ENCODE measurements around the gene CMTM6.
"Not testable (repeated sequence)": the region's sequence is repeated elsewhere in the genome, so short reads cannot be mapped to it uniquely, and the experiment has no call there.

The CMTM6 gene

GRCh38 chr3:32448686-32449474, 53.8 kb downstream of the CMTM6 start:
- no peak for DNase-seq (ENCODE audit: low read depth)
- TF ChIP-seq, protein P1, sequence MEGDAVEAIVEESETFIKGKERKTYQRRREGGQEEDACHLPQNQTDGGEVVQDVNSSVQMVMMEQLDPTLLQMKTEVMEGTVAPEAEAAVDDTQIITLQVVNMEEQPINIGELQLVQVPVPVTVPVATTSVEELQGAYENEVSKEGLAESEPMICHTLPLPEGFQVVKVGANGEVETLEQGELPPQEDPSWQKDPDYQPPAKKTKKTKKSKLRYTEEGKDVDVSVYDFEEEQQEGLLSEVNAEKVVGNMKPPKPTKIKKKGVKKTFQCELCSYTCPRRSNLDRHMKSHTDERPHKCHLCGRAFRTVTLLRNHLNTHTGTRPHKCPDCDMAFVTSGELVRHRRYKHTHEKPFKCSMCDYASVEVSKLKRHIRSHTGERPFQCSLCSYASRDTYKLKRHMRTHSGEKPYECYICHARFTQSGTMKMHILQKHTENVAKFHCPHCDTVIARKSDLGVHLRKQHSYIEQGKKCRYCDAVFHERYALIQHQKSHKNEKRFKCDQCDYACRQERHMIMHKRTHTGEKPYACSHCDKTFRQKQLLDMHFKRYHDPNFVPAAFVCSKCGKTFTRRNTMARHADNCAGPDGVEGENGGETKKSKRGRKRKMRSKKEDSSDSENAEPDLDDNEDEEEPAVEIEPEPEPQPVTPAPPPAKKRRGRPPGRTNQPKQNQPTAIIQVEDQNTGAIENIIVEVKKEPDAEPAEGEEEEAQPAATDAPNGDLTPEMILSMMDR (conservative IDR thresholded peaks at IDR 0.05; ENCODE audit: control insufficient read depth, insufficient read depth, low read depth, low read length): no peak

GRCh38 chr3:32447865-32448400, 54.7 kb downstream of the CMTM6 start:
- TF ChIP-seq, protein P1 (conservative IDR thresholded peaks at IDR 0.05; ENCODE audit: control insufficient read depth, insufficient read depth, low read depth, low read length): no peak
- no peak overlapping the region for H3K4me3 ChIP-seq (ENCODE audit: control insufficient read depth, low read depth, low read length)
- no peak for DNase-seq (ENCODE audit: low read depth)

More at GRCh38 chr3:32448686-32449474, 53.8 kb downstream of the CMTM6 start:
- no peak overlapping the region for H3K4me3 ChIP-seq (ENCODE audit: control insufficient read depth, low read depth, low read length)

DNA sequence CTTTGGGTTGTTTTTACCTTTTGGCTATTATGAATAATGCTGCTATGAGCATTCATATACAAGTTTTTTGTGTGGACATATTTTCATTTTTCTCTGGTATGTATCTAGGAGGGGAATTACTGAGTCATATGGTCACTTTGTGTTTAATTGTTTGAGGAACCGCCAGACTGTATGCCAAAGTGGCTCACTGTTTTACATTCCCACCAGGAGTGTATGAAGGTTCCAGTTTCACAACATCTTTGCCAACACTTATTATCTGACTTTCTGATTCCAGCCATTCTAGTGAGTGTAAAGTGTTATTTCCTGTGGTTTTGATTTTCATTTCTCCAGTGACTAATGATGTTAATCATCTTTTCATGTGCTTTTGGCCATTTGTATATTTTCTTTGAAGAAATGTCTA, 59.2 kb downstream of the CMTM6 start:
- TF ChIP-seq, protein P1 (conservative IDR thresholded peaks at IDR 0.05; ENCODE audit: control insufficient read depth, insufficient read depth, low read depth, low read length): no peak
- peak; percentile 62 for DNase-seq (ENCODE audit: low read depth)
- H3K4me3 ChIP-seq (ENCODE audit: control insufficient read depth, low read depth, low read length): no peak overlapping the region

DNA sequence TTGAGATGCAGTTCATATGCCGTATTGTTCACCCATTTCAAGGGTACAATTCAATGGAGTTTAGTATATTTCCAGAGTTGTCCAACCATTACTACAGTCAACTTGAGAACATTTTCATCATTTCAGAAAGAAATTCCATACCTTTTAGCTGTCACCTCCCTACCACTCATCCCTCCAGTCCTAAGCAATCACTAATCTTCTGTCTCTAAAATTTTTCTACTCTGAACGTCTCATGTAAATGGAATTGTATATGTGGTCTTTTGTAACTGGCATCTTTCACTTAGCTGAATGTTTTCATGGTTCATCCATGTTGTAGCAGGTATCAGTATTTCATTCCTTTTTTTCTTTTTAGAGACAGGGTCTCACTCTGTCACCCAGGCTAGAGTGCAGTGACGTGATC, 59.9 kb downstream of the CMTM6 start:
- peak; percentile 28 for DNase-seq (ENCODE audit: low read depth)
- TF ChIP-seq, protein P1 (conservative IDR thresholded peaks at IDR 0.05; ENCODE audit: control insufficient read depth, insufficient read depth, low read depth, low read length): no peak
- no peak overlapping the region for H3K4me3 ChIP-seq (ENCODE audit: control insufficient read depth, low read depth, low read length)

DNA sequence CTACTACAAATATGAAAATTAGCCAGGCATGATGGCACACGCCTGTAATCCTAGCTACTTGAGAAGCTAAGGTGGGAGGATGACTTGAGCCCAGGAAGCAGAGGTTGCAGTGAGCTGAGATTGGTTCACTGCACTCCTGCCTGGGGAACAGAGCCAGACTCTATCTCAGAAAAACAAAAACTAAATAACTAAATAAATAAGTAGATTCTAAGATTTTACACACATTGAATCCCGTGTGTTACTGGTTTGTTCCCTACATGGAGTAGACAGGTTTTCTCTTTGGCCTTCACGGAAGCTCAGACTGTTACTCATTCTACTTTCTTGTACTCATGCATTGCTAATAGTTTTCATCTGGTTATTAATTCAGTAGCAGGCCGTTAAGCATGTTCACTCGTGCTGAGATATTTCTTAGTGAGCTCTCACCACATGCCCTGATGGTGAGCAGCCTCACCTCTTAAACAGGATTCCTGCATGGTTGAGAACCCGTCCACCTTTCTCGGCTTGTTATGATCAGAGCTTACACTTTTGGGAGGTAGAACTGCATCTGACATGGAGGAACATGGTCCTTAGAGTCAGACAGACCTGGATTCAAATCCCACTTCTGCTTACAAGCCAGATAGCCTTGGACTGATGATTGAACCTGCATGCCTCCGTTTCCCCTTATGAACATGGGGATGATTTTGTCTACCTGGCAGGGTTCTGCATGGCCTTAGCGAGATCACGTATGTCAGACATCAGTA, 61.9 kb downstream of the CMTM6 start:
- DNase-seq (ENCODE audit: low read depth): no peak
- no peak overlapping the region for H3K4me3 ChIP-seq (ENCODE audit: control insufficient read depth, low read depth, low read length)
- TF ChIP-seq, protein P1 (conservative IDR thresholded peaks at IDR 0.05; ENCODE audit: control insufficient read depth, insufficient read depth, low read depth, low read length): no peak

- not testable (repeated sequence) for H3K4me3 ChIP-seq (ENCODE audit: control insufficient read depth, low read depth, low read length); DNase-seq (ENCODE audit: low read depth)
Measured at GRCh38 chr3:32439421-32439820, 63.2 kb downstream of the CMTM6 start.
